PC-3 (cell line): Measurements from ENCODE around the gene KCNG2. TPM values are rescaled to one million over a fixed set of nuclear protein-coding genes. Genes with fewer than 3 reads are reported as not detected.

Source experiments
- ATAC-seq: fragments of 200-7000 bp; cut with Tn5 transposase; 2 replicates; pipeline ENCODE4 v1.9.1; 2020; ENCODE audit warnings: mild to moderate bottlenecking, moderate library complexity
- BruUV-seq: library from RNA; stranded (reverse); fragments of 400-500 nt; replicated peaks from 2 replicates; lab custom pipeline; 2021; lab: Mats Ljungman, UMichigan
- CTCF ChIA-PET: fragments of 300-600 bp; sonication (Branson Sonifier 250); formaldehyde crosslinking; loops from one replicate; lab custom pipeline; 2022; ENCODE audit warnings: antibody characterized with exemption; lab: Charles Lee
- POLR2A ChIA-PET: fragments of 300-600 bp; sonication (Branson Sonifier 250); formaldehyde crosslinking; loops from one replicate; lab custom pipeline; 2022; ENCODE audit warnings: antibody characterized with exemption; ENCODE audit not compliant: unreplicated experiment; lab: Charles Lee
- DNase-seq: peaks from one replicate; pipeline ENCODE4 v3.0.0-alpha.2; 2015
- H2AFZ ChIP-seq: fragments of 300-600 bp; sonication (generic); 2 replicates; pipeline ENCODE4 v1.6.0; 2016; ENCODE audit warnings: antibody characterized with exemption, low read length
- H3F3A ChIP-seq: fragments of 300-600 bp; sonication (generic); one replicate; pipeline ENCODE4 v1.6.0; 2017; ENCODE audit warnings: antibody characterized with exemption, low read length, control low read depth, mild to moderate bottlenecking; ENCODE audit not compliant: unreplicated experiment
- H3K27ac ChIP-seq: fragments of 300-600 bp; sonication (generic); 2 replicates; pipeline ENCODE4 v1.5.1; 2016; ENCODE audit warnings: mild to moderate bottlenecking, low read length
- H3K27me3 ChIP-seq: fragments of 300-600 bp; sonication (generic); 2 replicates; pipeline ENCODE4 v1.6.1; 2016; ENCODE audit warnings: low read length, mixed read lengths
- H3K36me3 ChIP-seq: fragments of 300-600 bp; sonication (generic); 2 replicates; pipeline ENCODE4 v1.6.1; 2016; ENCODE audit warnings: low read depth, mixed run types, low read length, mixed read lengths
- H3K4me1 ChIP-seq: fragments of 300-600 bp; sonication (generic); 2 replicates; pipeline ENCODE4 v1.5.1; 2016; ENCODE audit warnings: low read length; ENCODE audit not compliant: insufficient read depth
- H3K4me2 ChIP-seq: fragments of 300-600 bp; sonication (generic); 2 replicates; pipeline ENCODE4 v1.6.0; 2016; ENCODE audit warnings: low read length
- H3K4me3 ChIP-seq: fragments of 300-600 bp; sonication (generic); 2 replicates; pipeline ENCODE4 v1.5.1; 2016; ENCODE audit warnings: mild to moderate bottlenecking, low read length, mixed read lengths
- H3K79me2 ChIP-seq: fragments of 300-600 bp; sonication (generic); 2 replicates; pipeline ENCODE4 v1.6.1; 2017; ENCODE audit warnings: low read length, mixed read lengths
- H3K9ac ChIP-seq: fragments of 300-600 bp; sonication (generic); 2 replicates; pipeline ENCODE4 v1.6.0; 2016; ENCODE audit warnings: mild to moderate bottlenecking, low read length
- H3K9me2 ChIP-seq: fragments of 300-600 bp; sonication (generic); replicated peaks from 2 replicates; pipeline ENCODE4 v1.6.1; 2016; ENCODE audit warnings: mixed run types, low read length, mixed read lengths
- H3K9me3 ChIP-seq: fragments of 300-600 bp; sonication (generic); 2 replicates; pipeline ENCODE4 v1.6.1; 2016; ENCODE audit warnings: low read length, mixed read lengths
- H4K20me1 ChIP-seq: fragments of 300-600 bp; sonication (generic); 2 replicates; pipeline ENCODE4 v1.6.1; 2016; ENCODE audit warnings: low read length, mixed read lengths
- EZH2 ChIP-seq: fragments of 300-600 bp; sonication (generic); IDR thresholded peaks from one replicate; pipeline ENCODE4 v1.6.1; 2017; ENCODE audit warnings: antibody characterized with exemption, mild to moderate bottlenecking, low read length; ENCODE audit not compliant: unreplicated experiment
- EZH2phosphoT487 ChIP-seq: fragments of 300-600 bp; sonication (generic); IDR thresholded peaks from 2 replicates; pipeline ENCODE4 v1.6.1; 2018; ENCODE audit warnings: mild to moderate bottlenecking, antibody characterized with exemption, low read length, borderline replicate concordance
- intact Hi-C: fragments of 100-400 bp; cut with micrococcal nuclease; formaldehyde crosslinking; loops from 2 replicates; pipeline ENCODE4 v1.9.0; 2023
- total RNA-seq: library from RNA; depleted of rRNA; stranded (reverse); fragments of >200 nt; gene quantifications from 2 replicates; pipeline ENCODE4 v1.2.3, GENCODE V29; 2014
- TF ChIP-seq, protein P1 (sequence below): fragments of 300-600 bp; sonication (generic); conservative IDR thresholded peaks from 2 replicates; pipeline ENCODE4 v1.5.1; 2017; ENCODE audit warnings: antibody characterized with exemption, low read depth, mild to moderate bottlenecking, low read length

KCNG2 gene
- total RNA-seq, 1 experiment from 2014 or later: not detected

DNA sequence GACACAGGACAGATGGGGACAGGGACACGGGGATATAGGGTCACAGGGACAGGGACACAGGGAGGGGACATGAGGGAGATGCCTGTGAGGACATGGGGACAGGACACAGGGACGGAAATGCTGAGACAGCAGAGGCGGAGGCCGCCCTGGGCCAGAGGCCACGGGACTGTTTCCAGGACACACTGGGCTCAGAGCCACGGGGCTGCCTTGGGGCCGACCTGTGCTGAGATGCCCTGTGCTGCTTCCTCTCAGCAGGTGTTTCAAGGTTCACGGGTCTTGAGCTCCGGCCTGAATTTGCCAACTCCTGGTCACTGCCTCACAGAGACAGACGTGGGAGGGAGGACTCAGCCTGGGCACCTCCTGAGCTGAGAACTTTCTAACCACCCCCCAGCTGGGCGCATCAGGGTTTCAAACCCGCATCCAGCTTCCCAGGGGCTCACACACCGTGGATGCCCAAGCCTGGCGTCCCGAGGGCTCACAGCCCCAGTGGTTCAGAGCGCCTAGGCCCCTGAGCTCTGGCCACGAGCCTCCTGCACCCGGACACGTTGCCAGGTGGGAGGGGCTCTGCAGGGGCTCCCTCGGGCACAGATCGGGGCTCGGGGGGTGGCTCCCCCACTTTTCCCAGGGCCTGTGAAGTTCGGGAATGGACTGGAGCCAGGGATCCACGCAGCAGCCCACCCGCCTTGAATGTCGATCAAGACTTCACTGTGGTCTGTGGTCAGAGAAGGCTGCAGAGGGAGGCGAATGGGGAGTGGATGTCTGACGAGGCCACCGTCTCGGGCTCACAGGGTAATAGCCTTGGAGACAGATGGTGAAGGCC is 89.7 kb downstream of the KCNG2 start:
- Histone ChIP-seq H3K9ac (no peak overlapping the region), H3F3A (no peaks in the 10 kb centered on the region), H3K9me3 (no peaks in the 10 kb centered on the region), H3K36me3 (no peaks in the 10 kb centered on the region), H4K20me1 (no peaks in the 10 kb centered on the region), H3K79me2 (no peaks in the 10 kb centered on the region), H3K27me3 (peaks cover 10% of the 10 kb centered on the region), H3K4me2 (no peak overlapping the region), H3K4me3 (no peak overlapping the region), H3K4me1 (no peaks in the 10 kb centered on the region), H3K27ac (no peak overlapping the region), H2AFZ (no peak overlapping the region), H3K9me2 (no peaks in the 10 kb centered on the region)
- no TSS peak for BruUV-seq
- ATAC-seq (peak; percentile 24; the same call in 1 of the 2 replicates), DNase-seq (no peak)
- ChIA-PET CTCF (no interaction called here), POLR2A (no interaction called here)
- TF ChIP-seq, protein P1, sequence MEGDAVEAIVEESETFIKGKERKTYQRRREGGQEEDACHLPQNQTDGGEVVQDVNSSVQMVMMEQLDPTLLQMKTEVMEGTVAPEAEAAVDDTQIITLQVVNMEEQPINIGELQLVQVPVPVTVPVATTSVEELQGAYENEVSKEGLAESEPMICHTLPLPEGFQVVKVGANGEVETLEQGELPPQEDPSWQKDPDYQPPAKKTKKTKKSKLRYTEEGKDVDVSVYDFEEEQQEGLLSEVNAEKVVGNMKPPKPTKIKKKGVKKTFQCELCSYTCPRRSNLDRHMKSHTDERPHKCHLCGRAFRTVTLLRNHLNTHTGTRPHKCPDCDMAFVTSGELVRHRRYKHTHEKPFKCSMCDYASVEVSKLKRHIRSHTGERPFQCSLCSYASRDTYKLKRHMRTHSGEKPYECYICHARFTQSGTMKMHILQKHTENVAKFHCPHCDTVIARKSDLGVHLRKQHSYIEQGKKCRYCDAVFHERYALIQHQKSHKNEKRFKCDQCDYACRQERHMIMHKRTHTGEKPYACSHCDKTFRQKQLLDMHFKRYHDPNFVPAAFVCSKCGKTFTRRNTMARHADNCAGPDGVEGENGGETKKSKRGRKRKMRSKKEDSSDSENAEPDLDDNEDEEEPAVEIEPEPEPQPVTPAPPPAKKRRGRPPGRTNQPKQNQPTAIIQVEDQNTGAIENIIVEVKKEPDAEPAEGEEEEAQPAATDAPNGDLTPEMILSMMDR: no peak
- TF ChIP-seq EZH2 (no peak), EZH2phosphoT487 (no peak)
- intact Hi-C loops: no loop called here

DNA sequence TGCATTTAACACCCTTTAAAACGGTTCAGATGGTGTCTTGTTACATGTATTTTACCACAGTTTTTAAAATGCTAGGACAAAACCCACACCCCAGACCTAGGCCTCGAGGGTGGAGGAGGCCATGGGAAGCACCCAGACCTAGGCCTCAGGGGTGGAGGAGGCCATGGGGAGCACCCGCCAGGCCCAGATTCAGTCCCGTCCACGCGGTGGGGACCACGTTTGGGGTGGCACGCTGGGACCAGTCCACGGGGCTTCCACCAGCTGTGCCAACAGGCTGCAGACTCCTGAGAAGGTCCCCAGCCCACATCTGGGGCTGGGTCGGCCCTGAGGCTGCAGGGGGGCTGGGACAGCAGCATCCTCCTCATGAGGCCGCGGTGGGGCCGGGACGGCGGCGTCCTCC is 90.3 kb downstream of the KCNG2 start:
- Histone ChIP-seq H3K4me3 (no peak overlapping the region), H3K4me2 (no peak overlapping the region), H3K9ac (no peak overlapping the region), H3K27me3 (peaks cover 10% of the 10 kb centered on the region), H3K9me2 (no peaks in the 10 kb centered on the region), H3K4me1 (no peaks in the 10 kb centered on the region), H3K36me3 (no peaks in the 10 kb centered on the region), H2AFZ (no peak overlapping the region), H3K27ac (no peak overlapping the region), H3F3A (no peaks in the 10 kb centered on the region), H3K9me3 (no peaks in the 10 kb centered on the region), H3K79me2 (no peaks in the 10 kb centered on the region), H4K20me1 (no peaks in the 10 kb centered on the region)
- no TSS peak for BruUV-seq
- ATAC-seq (no peak), DNase-seq (no peak)
- no peak for TF ChIP-seq EZH2
- no peak for TF ChIP-seq EZH2phosphoT487
- TF ChIP-seq, protein P1: no peak
- ChIA-PET POLR2A (no interaction called here), CTCF (no interaction called here)
- intact Hi-C loops: no loop called here

DNA sequence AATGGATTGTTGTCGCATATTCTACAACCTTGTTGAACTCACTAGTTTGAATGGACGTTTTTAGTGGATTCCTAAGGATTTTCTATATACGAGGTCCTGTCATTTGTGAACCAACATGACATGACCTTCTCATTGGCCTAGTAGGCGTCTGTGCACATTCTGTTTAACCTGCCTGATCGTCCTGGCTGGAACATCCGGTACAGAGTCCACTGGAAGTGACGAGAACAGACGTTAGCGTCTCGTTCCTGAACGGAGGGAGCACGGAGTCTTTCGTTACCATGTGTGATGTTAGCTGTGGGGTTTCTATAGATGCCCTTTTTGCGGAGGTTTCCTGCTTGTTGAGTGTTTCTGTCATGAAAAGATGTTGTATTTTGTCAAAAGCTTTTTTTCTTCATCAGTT is 91.8 kb downstream of the KCNG2 start:
- Histone ChIP-seq H2AFZ (no peak overlapping the region), H3K36me3 (no peaks in the 10 kb centered on the region), H3K4me1 (no peaks in the 10 kb centered on the region), H3K4me3 (no peak overlapping the region), H3K27ac (no peak overlapping the region), H3K79me2 (no peaks in the 10 kb centered on the region), H3K9ac (no peak overlapping the region), H3K4me2 (no peak overlapping the region), H3F3A (no peaks in the 10 kb centered on the region), H3K27me3 (peaks cover 10% of the 10 kb centered on the region), H3K9me3 (no peaks in the 10 kb centered on the region), H4K20me1 (no peaks in the 10 kb centered on the region), H3K9me2 (no peaks in the 10 kb centered on the region)
- ChIA-PET CTCF (no interaction called here), POLR2A (no interaction called here)
- no TSS peak for BruUV-seq
- no peak for DNase-seq
- intact Hi-C loops: no loop called here
- TF ChIP-seq EZH2phosphoT487 (no peak), EZH2 (no peak)
- TF ChIP-seq, protein P1: no peak
- no peak for ATAC-seq
